C4-2B (cell line): ENCODE measurements around the gene SH3GL3.

Source experiments
- H3K27ac ChIP-seq: fragments of 450-650 bp; 2 replicates; pipeline ENCODE4 v1.5.1; 2017
- ZFX ChIP-seq: fragments of 450-650 bp; IDR thresholded peaks from 2 replicates; pipeline ENCODE4 v1.6.1; 2017
- TF ChIP-seq, protein P1 (sequence below): fragments of 450-650 bp; conservative IDR thresholded peaks from 2 replicates; pipeline ENCODE4 v1.5.1; 2017; ENCODE audit warnings: mild to moderate bottlenecking

Gene SH3GL3

DNA sequence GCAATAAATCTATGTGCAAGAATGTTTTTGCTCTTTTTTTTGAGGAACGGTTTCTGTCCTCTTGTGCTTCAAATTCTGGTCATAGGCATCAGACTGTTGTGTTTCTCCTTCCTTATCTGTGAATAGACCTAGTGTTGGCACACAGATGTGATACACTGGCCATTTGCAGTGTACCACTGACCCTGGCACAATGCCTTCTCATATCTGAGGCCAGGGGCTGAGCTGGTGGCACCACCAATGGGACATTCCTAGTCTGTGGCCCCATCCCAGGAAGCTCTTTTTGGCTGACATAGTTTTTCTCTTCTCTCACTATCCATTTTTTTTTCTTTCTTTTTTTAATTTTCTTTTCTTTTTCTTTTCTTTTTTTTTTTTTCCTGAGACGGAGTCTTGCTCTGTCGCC lies 40.4 kb downstream of the SH3GL3 start:
- H3K27ac ChIP-seq, result no peak overlapping the region
- no peak for TF ChIP-seq ZFX
- TF ChIP-seq, protein P1, sequence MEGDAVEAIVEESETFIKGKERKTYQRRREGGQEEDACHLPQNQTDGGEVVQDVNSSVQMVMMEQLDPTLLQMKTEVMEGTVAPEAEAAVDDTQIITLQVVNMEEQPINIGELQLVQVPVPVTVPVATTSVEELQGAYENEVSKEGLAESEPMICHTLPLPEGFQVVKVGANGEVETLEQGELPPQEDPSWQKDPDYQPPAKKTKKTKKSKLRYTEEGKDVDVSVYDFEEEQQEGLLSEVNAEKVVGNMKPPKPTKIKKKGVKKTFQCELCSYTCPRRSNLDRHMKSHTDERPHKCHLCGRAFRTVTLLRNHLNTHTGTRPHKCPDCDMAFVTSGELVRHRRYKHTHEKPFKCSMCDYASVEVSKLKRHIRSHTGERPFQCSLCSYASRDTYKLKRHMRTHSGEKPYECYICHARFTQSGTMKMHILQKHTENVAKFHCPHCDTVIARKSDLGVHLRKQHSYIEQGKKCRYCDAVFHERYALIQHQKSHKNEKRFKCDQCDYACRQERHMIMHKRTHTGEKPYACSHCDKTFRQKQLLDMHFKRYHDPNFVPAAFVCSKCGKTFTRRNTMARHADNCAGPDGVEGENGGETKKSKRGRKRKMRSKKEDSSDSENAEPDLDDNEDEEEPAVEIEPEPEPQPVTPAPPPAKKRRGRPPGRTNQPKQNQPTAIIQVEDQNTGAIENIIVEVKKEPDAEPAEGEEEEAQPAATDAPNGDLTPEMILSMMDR, result no peak

DNA sequence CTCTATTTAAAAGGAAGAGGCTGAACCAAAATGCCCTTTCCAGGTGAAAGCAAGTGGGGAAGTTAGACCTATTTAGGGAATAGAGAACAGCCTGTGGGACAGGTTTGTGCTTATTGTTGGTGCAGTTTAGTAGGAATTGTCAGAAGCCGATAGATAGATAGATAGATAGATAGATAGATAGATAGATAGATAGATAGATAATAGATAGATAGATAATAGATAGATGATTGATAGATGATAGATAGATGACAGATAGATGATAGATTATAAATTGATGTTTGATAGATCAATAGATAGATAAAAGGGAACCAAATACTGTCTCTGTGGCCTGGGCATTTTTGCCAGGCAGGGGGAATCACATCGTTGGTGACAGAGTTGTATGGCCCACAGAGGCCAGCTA lies 42.5 kb downstream of the SH3GL3 start:
- H3K27ac ChIP-seq, result no peak overlapping the region
- TF ChIP-seq, protein P1, result no peak
- TF ChIP-seq ZFX, result no peak

- no peak overlapping the region for H3K27ac ChIP-seq
- no peak for TF ChIP-seq ZFX
- TF ChIP-seq, protein P1, result no peak
These were observed 44.3 kb downstream of the SH3GL3 start for GRCh38 chr15:83491486-83491885.

DNA sequence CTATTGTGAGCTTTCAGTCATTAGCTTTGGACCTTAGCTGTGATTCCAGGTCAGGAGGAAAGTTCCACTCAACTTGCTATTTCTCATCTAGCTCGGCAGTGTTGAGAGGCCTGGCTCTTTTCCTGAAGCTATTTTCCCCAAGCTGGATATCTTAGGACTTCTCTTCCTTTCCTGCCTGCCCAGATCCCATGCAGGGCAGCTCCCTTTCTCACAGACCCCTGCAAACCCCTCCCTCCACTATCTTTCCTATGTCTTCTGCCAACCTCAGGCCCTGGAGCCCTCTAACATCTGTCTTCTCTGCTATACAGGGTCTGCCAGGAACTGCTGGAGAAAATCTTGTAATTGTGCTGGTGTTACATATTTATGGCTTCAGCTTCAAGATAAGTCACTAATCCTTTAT lies 49.6 kb downstream of the SH3GL3 start:
- H3K27ac ChIP-seq, result no peak overlapping the region
- TF ChIP-seq, protein P1, result no peak
- TF ChIP-seq ZFX, result no peak

- no peak for TF ChIP-seq ZFX
- TF ChIP-seq, protein P1, result no peak
- H3K27ac ChIP-seq, result no peak overlapping the region
These were observed 51.2 kb downstream of the SH3GL3 start for GRCh38 chr15:83498374-83498773.

GRCh38 chr15:83498801-83499200 lies 51.7 kb downstream of the SH3GL3 start:
- TF ChIP-seq, protein P1, result no peak
- no peak for TF ChIP-seq ZFX
- no peak overlapping the region for H3K27ac ChIP-seq

- H3K27ac ChIP-seq, result no peak overlapping the region
- no peak for TF ChIP-seq ZFX
- TF ChIP-seq, protein P1, result no peak
These were observed 52.3 kb downstream of the SH3GL3 start for GRCh38 chr15:83499476-83499875.
